Endothelial cell of umbilical vein (primary cell): ENCODE results near the gene CTIF. TPM values are rescaled to one million over a fixed set of nuclear protein-coding genes. Genes with fewer than 3 reads are reported as not detected.

Source experiments
- BruUV-seq: library from RNA; stranded (reverse); fragments of 400-500 nt; replicated peaks from 2 replicates; lab custom pipeline; 2021; lab: Mats Ljungman, UMichigan
- CTCF ChIA-PET: fragments of 300-600, 350-600 bp; sonication (Branson Sonifier 250); formaldehyde crosslinking; loops from one replicate; lab custom pipeline; 2021; ENCODE audit warnings: antibody characterized with exemption, inconsistent platforms; lab: Charles Lee
- POLR2A ChIA-PET: fragments of 300-600, 350-600 bp; sonication (Branson Sonifier 250); formaldehyde crosslinking; loops from one replicate; lab custom pipeline; 2021; ENCODE audit warnings: antibody characterized with exemption, inconsistent platforms; lab: Charles Lee
- DNase-seq: peaks from one replicate; pipeline ENCODE4 v3.0.0-alpha.2; 2011; ENCODE audit warnings: low read depth, low spot score
- FAIRE-seq: peaks from 2 replicates; lab custom pipeline; 2011; peaks lifted over from hg19 to GRCh38; lab: Jason Lieb, UNC
- H2AFZ ChIP-seq: 2 replicates; pipeline ENCODE4 v1.6.0; 2012; ENCODE audit warnings: low read depth, low read length, control low read depth, inconsistent platforms
- H3K27ac ChIP-seq: 2 replicates; pipeline ENCODE4 v1.5.1; 2011; ENCODE audit warnings: low read depth, mild to moderate bottlenecking, control low read depth, low read length, moderate library complexity; ENCODE audit not compliant: insufficient read depth
- H3K27me3 ChIP-seq, 2 experiments: 2 replicates each; pipeline versions ENCODE4 v1.6.0 to v1.6.1; 2011; ENCODE audit warnings: low read length in 2 of 2, mixed read lengths in 1 of 2; ENCODE audit not compliant: control insufficient read depth in 2 of 2, insufficient read depth in 2 of 2
- H3K36me3 ChIP-seq, 2 experiments: 2 replicates in 1 of 2; 3 replicates in 1 of 2; pipeline ENCODE4 v1.5.1; 2011; ENCODE audit warnings: low read length in 2 of 2, mild to moderate bottlenecking in 1 of 2, moderate library complexity in 1 of 2; ENCODE audit not compliant: control insufficient read depth in 2 of 2, insufficient read depth in 2 of 2; ENCODE audit errors: extremely low read depth in 1 of 2
- H3K4me1 ChIP-seq: 3 replicates; pipeline ENCODE4 v1.5.1; 2011; ENCODE audit warnings: mild to moderate bottlenecking, low read length; ENCODE audit not compliant: control insufficient read depth, insufficient read depth; ENCODE audit errors: extremely low read depth
- H3K4me2 ChIP-seq: 2 replicates; pipeline ENCODE4 v1.6.1; 2011; ENCODE audit warnings: low read length, control low read depth, mixed read lengths; ENCODE audit not compliant: insufficient read depth
- H3K4me3 ChIP-seq, 3 experiments: fragments of 200-600 bp in 1 of 3; sonication (generic), shearing (Covaris generic) in 1 of 3; replicated peaks in 1 of 3; 2 replicates each; pipeline ENCODE4 v1.5.1; 2011 to 2016; ENCODE audit warnings: control low read depth in 3 of 3, low read length in 3 of 3, mild to moderate bottlenecking in 2 of 3, inconsistent platforms in 1 of 3, low read depth in 1 of 3, moderate library complexity in 1 of 3; ENCODE audit not compliant: insufficient read depth in 1 of 3
- H3K79me2 ChIP-seq: 2 replicates; pipeline ENCODE4 v1.6.0; 2012; ENCODE audit warnings: low read length, inconsistent platforms; ENCODE audit not compliant: control insufficient read depth, insufficient read depth
- H3K9ac ChIP-seq: replicated peaks from 2 replicates; pipeline ENCODE3; 2011; ENCODE audit warnings: low read length, control low read depth; ENCODE audit not compliant: insufficient read depth; ENCODE audit errors: extremely low read depth
- H3K9me1 ChIP-seq: replicated peaks from 3 replicates; pipeline ENCODE4 v1.6.0; 2011; ENCODE audit warnings: mild to moderate bottlenecking, low read length; ENCODE audit not compliant: control insufficient read depth, insufficient read depth; ENCODE audit errors: extremely low read depth
- H3K9me3 ChIP-seq: replicated peaks from 2 replicates; pipeline ENCODE4 v1.5.1; 2012; ENCODE audit warnings: low read length, inconsistent platforms; ENCODE audit not compliant: control insufficient read depth, insufficient read depth
- H4K20me1 ChIP-seq: replicated peaks from 2 replicates; pipeline ENCODE3; 2011; ENCODE audit warnings: mild to moderate bottlenecking, low read length; ENCODE audit not compliant: control insufficient read depth, insufficient read depth; ENCODE audit errors: extremely low read depth
- CTCF ChIP-seq, 2 donors: IDR thresholded peaks; 1 replicate in 1 of 2; 2 replicates in 1 of 2; pipeline ENCODE4 v1.5.1; 2011; ENCODE audit warnings: low read length in 2 of 2, mild to moderate bottlenecking in 2 of 2, moderate library complexity in 2 of 2, control low read depth in 1 of 2, inconsistent platforms in 1 of 2, low read depth in 1 of 2; ENCODE audit not compliant: insufficient read depth in 1 of 2; ENCODE audit errors: extremely low read depth in 1 of 2
- EZH2 ChIP-seq: IDR thresholded peaks from 2 replicates; pipeline ENCODE4 v1.6.1; 2012; ENCODE audit warnings: borderline replicate concordance, low read depth, mild to moderate bottlenecking, moderate library complexity, low read length, inconsistent platforms; ENCODE audit not compliant: severe bottlenecking
- FOS ChIP-seq: IDR thresholded peaks from 2 replicates; pipeline ENCODE4 v1.6.1; 2011; ENCODE audit warnings: mild to moderate bottlenecking, low read length, moderate library complexity, borderline replicate concordance; ENCODE audit not compliant: insufficient read depth
- GATA2 ChIP-seq: IDR thresholded peaks from 2 replicates; pipeline ENCODE4 v1.7.0; 2011; ENCODE audit warnings: low read depth, mild to moderate bottlenecking, moderate library complexity, mixed read lengths, low read length; ENCODE audit not compliant: insufficient read length, insufficient read depth
- JUN ChIP-seq: IDR thresholded peaks from 2 replicates; pipeline ENCODE4 v1.6.1; 2011; ENCODE audit warnings: borderline replicate concordance, low read depth; ENCODE audit not compliant: insufficient read length, insufficient read depth
- MYC ChIP-seq: IDR thresholded peaks from one replicate; pipeline ENCODE4 v1.6.1; 2011; ENCODE audit warnings: mild to moderate bottlenecking, low read depth, low read length
- POLR2A ChIP-seq: IDR thresholded peaks from 2 replicates; pipeline ENCODE4 v1.6.1; 2012; ENCODE audit warnings: low read depth, mild to moderate bottlenecking, control low read depth, low read length
- POLR2AphosphoS5 ChIP-seq: IDR thresholded peaks from 2 replicates; pipeline ENCODE4 v1.6.1; 2012; ENCODE audit warnings: low read depth, mild to moderate bottlenecking, control low read depth, low read length, moderate library complexity; ENCODE audit not compliant: insufficient read depth
- dilution Hi-C: fragments of 300-500 bp; cut with MboI; formaldehyde crosslinking; loops from one replicate; pipeline ENCODE4 v1.15.0; 2019; ENCODE audit warnings: low sequenced_read_pairs; ENCODE audit not compliant: extremely low pct_ligation_motif_present
- intact Hi-C: fragments of 100-400 bp; cut with micrococcal nuclease; formaldehyde crosslinking; loops from one replicate; pipeline ENCODE4 v1.10.0; 2022
- polyA plus RNA-seq, 4 experiments: library from polyadenylated mRNA; depleted of rRNA in 3 of 4; stranded (reverse) in 3 of 4; unstranded in 1 of 4; fragments of >200 nt; gene quantifications; 2 replicates each; pipeline versions ENCODE4 v1.2.1 to v1.2.3, GENCODE V29; 2011 to 2012; ENCODE audit warnings: missing spikeins in 1 of 4
- total RNA-seq: library from RNA; stranded (reverse); gene quantifications from 2 replicates; pipeline ENCODE4 v1.2.3, GENCODE V29; 2021
- TF ChIP-seq, protein P1 (sequence below): IDR thresholded peaks from 2 replicates; pipeline ENCODE4 v1.6.1; 2011; ENCODE audit not compliant: insufficient read depth, insufficient read length

Gene CTIF
- total and polyA plus RNA-seq, 2 donors (not counting 3 experiments of a cell fraction or from before 2014, with no cell fraction given): 20.9 to 57.7 TPM

- Histone ChIP-seq H4K20me1 (no peaks in the 10 kb centered on the region), H3K27me3 (no peaks in the 10 kb centered on the region), H3K4me3 (no peak overlapping the region), H2AFZ (no peak overlapping the region), H3K9me3 (no peaks in the 10 kb centered on the region), H3K4me1 (no peaks in the 10 kb centered on the region), H3K9me1 (no peaks in the 10 kb centered on the region), H3K36me3 (no peaks in the 10 kb centered on the region), H3K27ac (no peak overlapping the region), H3K79me2 (no peaks in the 10 kb centered on the region), H3K4me2 (no peak overlapping the region), H3K9ac (no peak overlapping the region)
- dilution Hi-C loops (no loop called here), intact Hi-C loops (no loop called here)
- DNase-seq: no peak
- TF ChIP-seq POLR2AphosphoS5 (no peak), GATA2 (no peak), EZH2 (no peak), MYC (no peak), POLR2A (no peak), FOS (no peak), CTCF (IDR thresholded peaks at IDR 0.05; ENCODE audit: extremely low read depth in 1 of 2, insufficient read depth in 1 of 2, low read depth in 1 of 2, low read length in 2 of 2) (no peak), JUN (no peak)
- TF ChIP-seq, protein P1, sequence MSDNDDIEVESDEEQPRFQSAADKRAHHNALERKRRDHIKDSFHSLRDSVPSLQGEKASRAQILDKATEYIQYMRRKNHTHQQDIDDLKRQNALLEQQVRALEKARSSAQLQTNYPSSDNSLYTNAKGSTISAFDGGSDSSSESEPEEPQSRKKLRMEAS: no peak
- no peak for FAIRE-seq
- no TSS peak for BruUV-seq
- CTCF ChIA-PET: interaction anchor here (0.7 to 1.3 kb wide), 3 partner anchors 95 to 646 kb away, joined by 3 read pairs; no protein-coding TSS in a partner anchor
- POLR2A ChIA-PET: no interaction called here
Measured at GRCh38 chr18:48769006-48769636, 230.3 kb downstream of the CTIF start.
